ENCODE results near the gene ACVRL1.

- no peak for TF ChIP-seq SNAI2 (CRISPR knock-in tag; IDR thresholded peaks at IDR 0.05)
- TF ChIP-seq PATZ1 (CRISPR knock-in tag; IDR thresholded peaks at IDR 0.05; ENCODE audit: borderline replicate concordance) = no peak
- TF ChIP-seq ZC3H10 (CRISPR knock-in tag; IDR thresholded peaks at IDR 0.05) = no peak
- TF ChIP-seq RARB (CRISPR knock-in tag; IDR thresholded peaks at IDR 0.05) = no peak
- TF ChIP-seq CSDC2 (CRISPR knock-in tag; IDR thresholded peaks at IDR 0.05) = no peak
- TF ChIP-seq ZFP3 (CRISPR knock-in tag; IDR thresholded peaks at IDR 0.05) = no peak
- no peak for TF ChIP-seq ZFP30 (CRISPR knock-in tag; IDR thresholded peaks at IDR 0.05)
- TF ChIP-seq CSRNP3 (CRISPR knock-in tag; IDR thresholded peaks at IDR 0.05) = no peak
- TF ChIP-seq ZNF565 (CRISPR knock-in tag; conservative IDR thresholded peaks at IDR 0.05; ENCODE audit: low read depth) = no peak
- TF ChIP-seq TCF4 (CRISPR knock-in tag; IDR thresholded peaks at IDR 0.05; ENCODE audit: borderline replicate concordance) = no peak
- TF ChIP-seq ARNTL (CRISPR knock-in tag; IDR thresholded peaks at IDR 0.05; ENCODE audit: borderline replicate concordance, low read depth) = no peak
- TF ChIP-seq CREB5 (CRISPR knock-in tag; IDR thresholded peaks at IDR 0.05; ENCODE audit: low read depth) = no peak
- TF ChIP-seq BACH2 (CRISPR knock-in tag; IDR thresholded peaks at IDR 0.05; ENCODE audit: borderline replicate concordance) = no peak
- no peak for TF ChIP-seq ESRRG (CRISPR knock-in tag; IDR thresholded peaks at IDR 0.05)
Measured at GRCh38 chr12:51942501-51943000, 35.2 kb downstream of the ACVRL1 start.
